HG03432 (cell line): ENCODE data around the gene RPL29.

Experiments
- ATAC-seq: cut with Tn5 transposase; IDR thresholded peaks from one replicate; pipeline ENCODE4 v1.9.1; 2021; ENCODE audit warnings: mild to moderate bottlenecking, moderate library complexity; ENCODE audit not compliant: unreplicated experiment

The RPL29 gene

DNA sequence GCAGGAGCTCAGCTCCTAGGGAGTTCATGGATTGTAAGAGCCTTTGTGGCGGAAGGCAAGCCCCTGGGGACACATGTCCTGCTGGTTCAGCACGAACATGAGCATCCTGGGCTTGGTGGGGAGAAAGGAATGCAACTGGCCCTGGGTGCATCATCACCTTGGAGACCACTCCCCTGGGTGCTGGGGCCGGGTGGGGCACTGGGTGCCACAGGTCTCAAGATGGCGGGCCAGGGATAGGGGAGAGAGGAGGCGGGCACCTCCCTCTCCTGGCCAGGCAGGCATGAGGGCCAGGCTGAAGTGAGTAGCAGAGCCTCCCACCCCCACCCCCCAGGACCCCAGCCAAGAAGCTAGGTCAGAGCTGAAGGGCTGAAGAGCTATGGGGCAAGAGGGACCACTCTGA lies 29.2 kb downstream of the RPL29 start:
- ATAC-seq: no peak

DNA sequence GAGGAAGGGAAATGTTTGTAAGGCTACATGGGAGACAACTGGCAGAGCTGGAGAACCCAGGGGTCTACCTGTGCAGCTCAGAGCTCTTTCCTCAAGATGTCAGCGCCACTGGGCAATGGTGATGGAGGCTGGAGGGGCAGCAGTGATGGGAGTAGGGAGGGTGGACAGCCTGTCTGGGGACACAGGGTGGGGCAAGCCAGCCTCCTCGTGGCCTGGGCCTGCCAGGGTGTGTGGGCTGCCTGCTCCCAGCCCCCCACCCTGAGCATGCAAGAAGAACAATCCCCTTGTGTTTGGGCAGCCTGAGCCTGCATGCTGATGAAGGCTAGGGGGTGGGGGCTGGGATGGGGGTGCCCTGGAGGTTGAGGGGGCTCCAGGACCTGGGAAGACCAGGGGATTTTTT lies 29.7 kb downstream of the RPL29 start:
- no peak for ATAC-seq

DNA sequence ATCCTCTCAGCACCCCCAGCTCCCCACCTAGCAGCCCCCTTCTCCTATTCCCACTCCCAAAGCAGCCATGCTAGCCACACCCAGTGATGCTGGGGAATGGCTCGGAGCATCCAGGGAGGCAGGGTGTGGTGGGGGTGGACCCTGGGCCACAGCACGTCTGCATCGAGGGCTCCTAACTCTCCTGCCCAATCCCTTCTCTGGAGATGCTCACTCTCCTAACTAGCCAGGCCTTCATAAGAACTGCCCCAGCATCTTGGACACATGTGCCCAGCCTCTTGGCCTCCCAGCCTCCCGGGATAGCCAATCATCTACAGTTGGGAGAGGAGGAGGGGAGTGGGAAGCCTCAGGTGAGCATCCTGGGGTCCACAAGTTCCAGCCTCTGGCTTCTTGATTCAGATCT lies 31.2 kb downstream of the RPL29 start:
- no peak for ATAC-seq

DNA sequence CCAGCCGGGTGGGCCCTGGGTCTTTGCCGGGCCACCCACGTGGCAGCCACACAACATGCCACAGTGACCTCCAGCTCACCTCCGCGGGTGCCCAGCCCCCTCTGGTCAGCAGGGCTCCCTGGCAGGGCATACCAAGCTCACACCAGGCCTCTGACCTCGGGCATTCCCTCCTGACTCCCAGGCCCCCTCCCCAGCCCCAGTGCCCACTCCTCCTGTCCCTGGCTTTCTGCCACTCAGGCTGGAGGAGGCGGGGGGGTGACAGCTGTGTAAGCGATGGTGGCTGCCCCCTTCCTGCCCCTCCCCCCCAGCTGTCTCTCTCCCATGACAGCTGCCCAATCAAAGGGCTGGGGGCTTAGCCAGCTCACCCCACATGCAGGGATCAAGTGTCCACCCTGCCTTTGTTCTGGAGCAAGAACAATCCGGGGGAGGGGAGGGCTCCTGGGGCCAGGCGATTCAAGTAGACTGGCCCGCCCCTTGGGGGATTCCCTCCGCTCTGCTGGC lies 31.7 kb downstream of the RPL29 start:
- no peak for ATAC-seq

DNA sequence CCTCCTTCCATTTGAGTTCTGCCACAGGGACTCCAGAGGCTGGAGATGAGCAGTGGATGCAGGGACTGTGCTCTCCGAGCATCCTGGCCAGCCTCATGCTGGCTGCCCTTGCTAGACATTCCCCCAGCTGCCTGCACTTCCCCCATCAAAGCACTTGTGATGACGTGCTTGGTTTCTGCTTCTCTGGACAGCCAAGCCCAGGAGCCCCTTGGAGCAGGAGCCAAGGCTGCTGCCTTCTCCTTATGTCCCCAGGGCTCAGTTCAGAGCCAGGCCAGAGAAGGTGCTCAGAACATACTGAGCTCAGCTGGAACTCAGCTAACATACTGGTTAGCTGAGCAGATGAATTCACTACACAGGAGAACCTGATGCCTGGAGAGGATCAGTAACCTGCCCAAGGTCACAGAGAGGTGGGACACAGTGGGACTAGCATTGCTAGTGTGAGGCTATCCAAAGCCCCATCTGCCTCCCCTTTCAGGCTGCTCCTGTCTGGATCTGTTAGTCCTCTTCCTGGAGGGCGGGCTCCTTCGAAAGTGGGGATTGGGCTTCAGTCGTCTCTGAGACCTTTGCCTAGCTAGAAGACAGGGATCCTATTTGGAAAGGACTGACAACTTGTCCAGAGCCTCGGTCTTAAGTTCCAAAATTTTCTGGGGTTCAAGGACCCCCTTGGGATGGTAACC lies 32.7 kb downstream of the RPL29 start:
- ATAC-seq: no peak

DNA sequence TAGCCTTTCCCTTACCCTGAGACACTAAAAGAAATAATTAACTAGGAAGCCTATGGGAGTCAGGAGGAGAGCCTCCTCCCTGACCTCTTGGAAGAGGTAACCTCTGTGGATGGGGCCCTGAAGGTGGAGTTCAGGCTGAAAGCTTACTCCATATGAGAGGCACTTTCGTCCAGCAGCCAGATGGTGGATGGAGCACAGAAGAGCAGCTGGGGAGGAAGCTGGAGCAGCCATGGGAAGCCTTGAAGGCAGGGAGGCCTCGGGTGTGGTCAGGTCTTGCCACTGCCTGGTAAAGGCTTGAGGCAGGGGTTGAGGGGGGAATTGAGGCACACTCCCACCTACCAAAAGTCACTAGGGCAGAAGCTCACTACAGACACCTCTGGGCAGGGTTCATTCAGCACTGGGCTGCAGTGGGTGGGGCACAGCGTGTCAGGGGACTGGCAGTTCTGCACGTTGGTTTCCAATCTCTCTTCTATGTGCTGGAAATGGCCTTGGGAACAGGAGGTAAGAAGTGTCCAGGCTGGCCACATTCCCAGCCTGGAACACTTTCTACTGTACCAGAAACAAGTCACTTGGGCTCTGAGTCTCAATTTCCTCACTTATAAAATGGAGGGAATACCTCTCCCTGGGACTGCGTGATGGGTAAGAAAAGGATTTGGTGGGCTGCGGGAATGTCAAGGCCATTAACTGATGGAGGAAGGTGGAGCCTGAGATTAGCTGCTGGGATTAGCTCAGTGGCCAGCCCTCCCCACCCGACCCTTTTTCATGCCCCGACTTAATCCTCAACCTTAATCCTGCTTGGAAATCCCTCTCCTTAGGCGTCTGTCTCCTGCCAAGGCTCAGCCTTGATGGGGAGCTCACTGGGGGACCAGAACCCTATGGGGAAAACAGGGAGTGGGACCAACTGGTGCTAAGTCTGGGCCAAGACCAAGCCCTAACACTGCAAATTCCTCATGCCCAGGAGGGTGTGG lies 33.8 kb downstream of the RPL29 start:
- no peak for ATAC-seq

DNA sequence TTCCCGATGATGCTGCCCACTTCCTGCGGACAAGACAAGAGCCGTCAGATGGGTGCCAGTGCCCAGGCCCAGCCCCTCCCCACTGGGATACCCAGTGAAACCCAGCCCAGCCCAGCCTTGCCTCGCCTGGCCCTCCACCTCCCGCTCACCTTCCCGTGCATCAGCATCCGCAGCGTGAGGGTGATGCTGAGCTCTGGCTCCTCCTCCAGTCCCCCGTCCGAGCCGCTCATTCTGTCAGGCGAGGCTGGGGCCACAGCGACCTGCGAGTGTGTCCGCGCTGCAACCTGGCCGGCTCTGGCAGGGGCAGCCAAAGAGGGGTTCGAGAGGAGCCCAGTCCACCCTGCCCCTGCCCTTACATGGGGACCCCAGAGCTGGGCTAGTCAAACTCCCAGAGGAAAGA lies 34.7 kb downstream of the RPL29 start:
- ATAC-seq: no peak

DNA sequence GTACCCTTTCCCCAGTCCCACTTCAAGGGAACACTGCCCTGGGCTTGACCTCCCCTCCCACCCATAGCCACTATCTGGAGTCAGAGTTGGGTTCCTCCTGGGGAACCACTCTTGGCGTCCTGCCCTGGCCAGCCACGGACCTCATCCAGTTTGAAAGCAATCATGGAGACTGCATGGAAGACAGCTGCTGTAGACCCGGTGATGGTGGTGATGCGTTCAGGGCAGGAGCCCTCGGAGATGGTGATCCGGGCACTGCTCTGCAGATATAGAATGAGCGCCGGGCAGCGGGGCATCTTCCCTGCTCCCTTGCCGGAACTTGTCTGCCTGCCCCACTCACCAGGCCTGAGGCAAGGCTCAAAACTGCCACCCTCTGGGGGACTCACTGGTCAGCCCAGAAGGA lies 35.3 kb downstream of the RPL29 start:
- ATAC-seq: no peak

DNA sequence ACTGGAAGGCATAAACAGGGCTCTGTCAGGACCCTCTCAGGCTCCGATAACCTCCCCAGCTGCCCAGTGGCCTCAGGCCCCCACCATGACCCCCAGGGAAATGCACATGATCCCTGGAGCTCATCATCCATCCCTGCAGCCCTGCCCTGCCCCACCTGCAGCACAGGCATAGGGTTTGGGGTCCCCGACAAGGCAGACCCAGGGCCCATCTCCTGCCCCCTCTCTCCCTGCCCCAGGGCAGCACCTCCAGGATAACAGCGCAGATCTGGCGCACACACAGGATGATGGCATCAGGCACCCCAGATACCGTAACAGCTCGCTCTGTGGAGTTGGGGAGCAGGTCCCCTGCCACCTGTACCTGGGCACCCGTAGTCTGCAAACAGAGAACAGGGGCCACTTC lies 36.0 kb downstream of the RPL29 start:
- no peak for ATAC-seq

DNA sequence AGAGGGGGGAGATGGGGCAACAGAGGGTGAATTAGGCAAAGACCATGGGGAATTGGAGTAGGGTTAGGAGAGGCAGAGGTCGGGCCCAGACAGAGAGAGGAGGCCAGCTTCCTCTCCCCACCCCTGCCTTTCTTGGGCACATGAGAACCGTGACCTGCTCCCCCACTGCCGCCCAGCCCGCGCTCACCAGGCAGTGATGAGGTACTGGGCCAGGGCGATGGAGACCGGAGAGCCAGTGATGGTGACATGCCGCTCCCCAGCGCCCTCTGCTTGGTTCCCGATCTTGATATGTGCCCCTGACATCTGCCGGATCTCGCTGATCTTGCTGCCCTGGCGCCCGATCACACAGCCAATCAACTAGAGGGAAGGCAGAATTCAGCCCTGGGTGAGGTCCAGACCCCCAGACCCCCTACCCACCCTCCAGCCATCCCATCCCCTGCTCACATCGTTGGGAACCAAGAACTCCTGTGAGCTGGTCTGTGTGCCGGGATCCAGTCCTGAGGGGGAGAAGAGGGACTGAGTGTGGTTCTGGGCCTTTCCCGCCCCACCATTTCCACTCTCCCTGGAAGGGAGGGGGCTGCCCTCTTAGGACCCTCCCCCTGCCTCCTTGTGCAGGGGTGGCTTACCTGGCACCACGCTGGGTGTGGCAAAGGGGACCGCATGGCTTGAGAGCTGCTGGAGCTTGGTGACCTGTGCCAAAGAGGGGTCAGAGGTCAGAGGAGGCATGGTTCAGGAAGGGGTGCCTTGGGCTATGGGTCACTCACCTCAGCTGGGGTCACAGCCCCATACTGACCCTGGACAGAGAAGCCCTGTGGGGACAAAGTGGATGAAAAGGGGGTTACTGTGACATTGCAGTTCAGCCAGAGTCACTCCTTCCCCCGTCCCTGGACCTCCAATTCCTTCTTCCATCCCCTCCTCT lies 36.8 kb downstream of the RPL29 start:
- ATAC-seq: no peak

DNA sequence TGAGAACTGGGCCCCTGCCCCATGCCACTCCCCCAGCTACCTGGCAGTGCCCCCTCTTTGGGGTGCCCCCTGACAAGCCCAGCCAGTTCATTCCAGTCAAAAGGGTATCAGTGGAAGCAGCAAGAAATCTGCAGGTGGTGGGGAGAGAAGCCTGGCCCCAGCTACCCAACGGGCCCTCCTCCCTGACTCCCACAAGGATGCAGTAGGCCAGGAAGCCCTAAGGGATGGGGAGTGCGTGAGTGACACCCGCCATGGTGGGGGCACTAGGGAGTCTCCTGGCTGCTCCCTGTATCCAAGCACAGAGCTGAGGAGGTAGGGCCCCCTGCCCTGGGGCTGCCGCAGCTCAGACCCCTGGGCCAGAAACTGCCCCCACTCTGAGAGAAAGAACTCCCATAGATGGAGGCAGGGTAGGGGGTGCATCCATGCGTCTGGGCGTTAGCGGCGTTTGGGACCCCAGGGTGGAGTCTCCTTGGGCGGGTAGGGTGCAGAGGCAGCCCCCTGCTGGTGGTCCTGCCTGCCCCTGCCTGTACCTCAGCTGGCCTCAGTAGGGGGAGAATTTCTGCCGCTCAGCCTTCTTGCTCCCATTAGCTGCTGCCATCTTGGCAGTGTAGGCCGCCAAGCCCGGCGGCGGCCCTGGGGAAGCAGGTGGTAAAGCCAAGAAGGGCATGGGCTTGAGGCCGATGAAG lies 38.0 kb downstream of the RPL29 start:
- no peak for ATAC-seq

DNA sequence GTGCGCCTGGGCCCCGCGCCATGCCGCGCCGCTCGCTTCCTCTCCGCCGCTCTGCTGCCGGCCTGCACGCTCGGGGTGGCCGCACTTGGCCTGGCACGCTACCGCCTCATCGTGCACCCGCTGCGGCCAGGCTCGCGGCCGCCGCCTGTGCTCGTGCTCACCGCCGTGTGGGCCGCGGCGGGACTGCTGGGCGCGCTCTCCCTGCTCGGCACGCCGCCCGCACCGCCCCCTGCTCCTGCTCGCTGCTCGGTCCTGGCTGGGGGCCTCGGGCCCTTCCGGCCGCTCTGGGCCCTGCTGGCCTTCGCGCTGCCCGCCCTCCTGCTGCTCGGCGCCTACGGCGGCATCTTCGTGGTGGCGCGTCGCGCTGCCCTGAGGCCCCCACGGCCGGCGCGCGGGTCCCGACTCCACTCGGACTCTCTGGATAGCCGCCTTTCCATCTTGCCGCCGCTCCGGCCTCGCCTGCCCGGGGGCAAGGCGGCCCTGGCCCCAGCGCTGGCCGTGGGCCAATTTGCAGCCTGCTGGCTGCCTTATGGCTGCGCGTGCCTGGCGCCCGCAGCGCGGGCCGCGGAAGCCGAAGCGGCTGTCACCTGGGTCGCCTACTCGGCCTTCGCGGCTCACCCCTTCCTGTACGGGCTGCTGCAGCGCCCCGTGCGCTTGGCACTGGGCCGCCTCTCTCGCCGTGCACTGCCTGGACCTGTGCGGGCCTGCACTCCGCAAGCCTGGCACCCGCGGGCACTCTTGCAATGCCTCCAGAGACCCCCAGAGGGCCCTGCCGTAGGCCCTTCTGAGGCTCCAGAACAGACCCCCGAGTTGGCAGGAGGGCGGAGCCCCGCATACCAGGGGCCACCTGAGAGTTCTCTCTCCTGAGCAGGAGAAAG lies 39.6 kb downstream of the RPL29 start:
- no peak for ATAC-seq

DNA sequence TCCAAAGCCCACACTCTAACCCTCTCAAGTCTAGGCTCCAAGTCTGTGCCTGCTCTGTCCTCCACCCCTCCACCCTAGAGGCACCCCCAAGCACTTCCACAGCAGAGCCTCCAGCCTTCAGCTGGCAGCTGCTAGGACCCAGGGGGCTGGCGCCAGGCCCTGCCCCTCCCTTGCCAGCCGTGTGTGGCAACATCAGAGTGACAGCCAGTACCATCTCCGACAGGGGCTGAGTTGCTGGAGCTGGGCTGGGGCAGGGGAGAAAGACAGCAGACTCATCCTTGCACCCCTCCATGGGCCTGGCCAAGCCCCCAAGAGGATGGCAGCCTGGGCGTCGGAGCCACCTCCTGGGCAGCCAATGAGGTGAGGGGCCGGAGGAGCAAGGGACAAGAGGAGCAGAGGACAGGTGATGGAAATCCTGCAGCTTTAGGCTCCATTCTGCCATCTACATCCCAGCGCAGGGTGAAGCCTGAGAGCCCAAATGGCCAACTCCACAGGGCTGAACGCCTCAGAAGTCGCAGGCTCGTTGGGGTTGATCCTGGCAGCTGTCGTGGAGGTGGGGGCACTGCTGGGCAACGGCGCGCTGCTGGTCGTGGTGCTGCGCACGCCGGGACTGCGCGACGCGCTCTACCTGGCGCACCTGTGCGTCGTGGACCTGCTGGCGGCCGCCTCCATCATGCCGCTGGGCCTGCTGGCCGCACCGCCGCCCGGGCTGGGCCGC lies 40.4 kb downstream of the RPL29 start, which contains the start of gene GPR62:
TSS of gene GPR62 (plus strand) at position 207 of the 718 bp plus-strand sequence. CDS start at position 479, 272 bp downstream.
- no peak for ATAC-seq

DNA sequence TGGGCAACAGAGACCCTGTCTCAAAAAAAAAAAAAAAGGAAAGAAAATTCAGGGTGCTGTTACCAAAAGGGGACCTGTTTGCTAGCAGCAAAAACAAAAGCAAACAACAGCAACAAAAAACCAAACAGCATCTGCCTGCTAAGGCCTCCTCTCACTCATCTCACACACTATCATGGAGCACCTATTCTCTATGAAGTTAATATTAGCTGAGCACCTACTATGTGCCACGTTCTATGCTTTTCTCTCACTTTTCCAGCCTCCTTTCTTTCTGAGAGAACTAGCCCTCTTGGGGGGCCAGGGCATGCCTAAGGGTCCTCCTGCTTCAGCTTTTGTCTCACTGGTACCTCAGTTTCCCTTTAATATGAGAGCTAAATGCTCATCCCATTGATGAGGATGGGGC lies 41.0 kb downstream of the RPL29 start:
- no peak for ATAC-seq

DNA sequence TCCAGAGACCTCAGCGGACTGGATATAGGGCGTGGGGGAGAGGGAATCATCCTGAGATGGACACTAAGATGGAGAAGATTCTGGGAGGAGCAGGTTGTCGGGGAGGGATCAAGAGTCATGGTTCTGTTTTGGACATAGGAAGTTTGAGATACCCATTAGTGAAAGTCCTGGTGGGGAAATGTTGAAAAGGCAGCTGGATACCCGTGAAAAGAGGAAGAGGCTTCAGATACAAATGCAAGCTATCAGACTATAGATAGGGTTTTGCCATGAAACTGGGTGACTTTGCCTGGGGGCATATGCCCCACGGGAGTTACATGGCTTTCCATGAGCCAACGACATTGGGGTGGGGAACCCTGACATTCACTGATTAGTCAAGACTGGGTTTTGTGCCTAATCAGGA lies 41.6 kb downstream of the RPL29 start:
- no peak for ATAC-seq

DNA sequence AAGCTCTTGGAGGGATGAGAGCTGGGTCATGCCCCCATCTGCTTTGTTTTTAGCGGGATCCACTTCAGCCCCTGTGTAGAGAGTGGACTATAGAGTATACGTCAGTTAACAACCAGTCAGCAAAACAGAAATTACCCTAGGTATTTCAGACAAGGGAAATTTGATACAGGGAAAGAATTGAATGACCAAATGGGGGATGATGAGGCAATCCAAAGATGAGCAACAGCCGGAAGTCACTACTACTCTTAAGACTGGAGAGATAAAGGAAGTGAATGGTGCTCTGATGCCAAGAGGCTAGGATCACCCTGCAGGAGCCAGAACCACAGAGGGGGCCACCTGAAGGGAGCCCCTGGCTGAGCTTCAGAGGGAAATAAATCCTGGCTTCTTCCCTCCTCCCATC lies 42.2 kb downstream of the RPL29 start:
- no peak for ATAC-seq

DNA sequence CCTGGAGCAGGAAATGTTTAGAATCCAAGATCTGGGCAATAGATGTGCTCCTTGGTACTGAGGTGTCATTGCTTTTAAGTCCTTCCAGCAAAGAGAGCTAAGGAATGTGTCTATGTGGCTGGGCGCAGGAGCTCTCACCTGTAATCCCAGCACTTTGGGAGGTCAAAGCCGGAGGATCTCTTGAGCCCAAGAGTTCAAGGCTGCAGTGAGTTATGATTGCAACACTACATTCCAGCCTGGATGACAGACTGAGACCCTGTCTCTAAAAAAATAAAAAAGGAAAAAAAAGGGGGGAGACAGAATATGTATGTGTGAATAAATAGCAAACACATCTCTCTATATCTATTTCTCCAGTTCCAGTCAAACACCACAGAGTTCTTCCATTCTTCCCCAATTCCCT lies 44.8 kb downstream of the RPL29 start:
- ATAC-seq: no peak

DNA sequence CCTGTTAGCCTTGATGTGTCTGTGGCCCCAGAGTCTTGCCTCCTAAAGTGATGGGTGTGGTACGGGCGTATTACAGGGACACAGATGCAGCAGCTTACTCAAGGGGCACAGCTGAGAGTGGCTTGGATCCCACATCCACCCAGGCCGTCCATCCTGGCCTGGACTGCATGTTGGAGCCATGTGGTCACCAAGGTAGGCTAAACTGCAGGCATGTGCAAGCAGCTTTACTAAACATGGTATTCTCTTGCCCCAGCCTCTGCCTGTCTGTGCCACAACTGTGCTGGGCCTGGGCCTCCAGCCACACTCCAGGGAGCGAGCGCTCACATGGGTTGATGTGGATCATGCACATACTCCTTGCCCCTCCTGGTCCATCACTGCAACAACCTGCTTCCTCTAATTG lies 46.6 kb downstream of the RPL29 start:
- ATAC-seq: no peak
